Naive thymus-derived CD8-positive, alpha-beta T cell (primary cell): Measurements from ENCODE around the gene EIF4A2. TPM values are rescaled to one million over a fixed set of nuclear protein-coding genes. Genes with fewer than 3 reads are reported as not detected.

Source experiments
- ATAC-seq, 2 donors: fragments of 150-1000 bp; cut with Tn5 transposase in 1 of 2; sonication (Bioruptor Pico), chemical (Tn5 transposase) in 1 of 2; 1 replicate in 1 of 2; 2 replicates in 1 of 2; pipeline ENCODE4 v1.10.0; 2021; ENCODE audit warnings: mild to moderate bottlenecking in 2 of 2, moderate library complexity in 2 of 2
- POLR2A ChIA-PET: fragments of 350-600 bp; sonication (Branson Sonifier 250); formaldehyde crosslinking; loops from one replicate; lab custom pipeline; 2021; ENCODE audit warnings: antibody characterized with exemption; lab: Charles Lee
- DNase-seq, 10 donors: peaks; one replicate each; pipeline versions ENCODE4 v3.0.0 to v3.0.0-alpha.2; 2020 to 2022
- H3K27ac Mint-ChIP-seq, 10 donors: one replicate each; pipeline ENCODE4 v1.8.0; 2020 to 2022; ENCODE audit warnings: mild to moderate bottlenecking in 10 of 10, mixed read lengths in 10 of 10, moderate library complexity in 4 of 10, inconsistent platforms in 1 of 10
- H3K27me3 Mint-ChIP-seq, 5 donors: one replicate each; pipeline ENCODE4 v1.8.0; 2021 to 2022; ENCODE audit warnings: mixed read lengths in 5 of 5
- H3K36me3 Mint-ChIP-seq, 3 donors: one replicate each; pipeline ENCODE4 v1.8.0; 2020 to 2022; ENCODE audit warnings: mixed read lengths in 3 of 3, mild to moderate bottlenecking in 2 of 3, inconsistent platforms in 1 of 3
- H3K4me1 Mint-ChIP-seq, 4 donors: one replicate each; pipeline ENCODE4 v1.8.0; 2021 to 2022; ENCODE audit warnings: mixed read lengths in 4 of 4
- H3K4me3 Mint-ChIP-seq, 10 donors: one replicate each; pipeline ENCODE4 v1.8.0; 2020 to 2022; ENCODE audit warnings: mild to moderate bottlenecking in 10 of 10, mixed read lengths in 10 of 10, moderate library complexity in 6 of 10, inconsistent platforms in 1 of 10
- H3K9me3 Mint-ChIP-seq, 9 donors: one replicate each; pipeline ENCODE4 v1.8.0; 2020 to 2022; ENCODE audit warnings: mixed read lengths in 9 of 9, mild to moderate bottlenecking in 3 of 9, inconsistent platforms in 1 of 9, moderate library complexity in 1 of 9
- polyA plus RNA-seq, 3 donors: library from polyadenylated mRNA; unstranded; fragments of 300-500 nt; fragmentation: Illumina TruSeq; gene quantifications; one replicate each; pipeline ENCODE4 v1.2.3, GENCODE V29; 2021
- total RNA-seq, 8 experiments: library from RNA in 2 of 8; stranded (reverse) in 2 of 8; gene quantifications; one replicate each; pipeline ENCODE4 v1.2.3 and lab custom pipeline; 2021 to 2026

Gene EIF4A2
- 100 to 1,000 TPM; 671 to 687 TPM for total RNA-seq
- polyA plus RNA-seq, result 100 to 1,000 TPM; 221 to 293 (median 226) TPM
- 866 to 1,502 (median 985) reads per million in 6 experiments for total RNA-seq (lab: John Stamatoyannopoulos, UW)

GRCh38 chr3:186783058-186783730, at the start of gene EIF4A2:
TSS of gene EIF4A2 (plus strand) at chr3:186783577. CDS start at chr3:186783611, 34 bp downstream.
- no peaks in the 10 kb centered on the region for H3K27me3 Mint-ChIP-seq
- peak within 1 kb of the TSS; percentile 99 to 100 (median 100) for H3K27ac Mint-ChIP-seq
- POLR2A ChIA-PET, result interaction anchor here (0.6 to 6.2 kb wide), 35 partner anchors 9 to 1197 kb away, joined by 3 to 216 read pairs (median 9); partner anchors contain the start of genes AHSG, DNAJB11, RFC4 and RPL39L
- H3K36me3 Mint-ChIP-seq, result peaks cover 36 to 47% (median 42%) of the 10 kb centered on the region in 3 donors
- peak; percentile 69 to 70 for ATAC-seq
- peaks cover 0 to 4% (median 0%) of the 10 kb centered on the region in 9 donors for H3K9me3 Mint-ChIP-seq
- H3K4me3 Mint-ChIP-seq, result peak within 1 kb of the TSS; percentile 98 to 100 (median 99)
- peak; percentile 84 to 97 (median 88) for DNase-seq
- H3K4me1 Mint-ChIP-seq, result peaks cover 27 to 55% (median 52%) of the 10 kb centered on the region in 4 donors

- POLR2A ChIA-PET, result no interaction called here
- Mint-ChIP-seq H3K27me3 (peaks cover 0 to 2% (median 0%) of the 10 kb centered on the region in 5 donors), H3K4me3 (no peak overlapping the region), H3K4me1 (peaks cover 0 to 4% (median 2%) of the 10 kb centered on the region in 4 donors), H3K27ac (no peak overlapping the region), H3K9me3 (no peaks in the 10 kb centered on the region), H3K36me3 (peaks cover 10 to 18% (median 11%) of the 10 kb centered on the region in 3 donors)
- ATAC-seq (no peak), DNase-seq (no peak)
Measured at GRCh38 chr3:186742618-186743380, 40.6 kb upstream of the EIF4A2 start.

- peaks cover 0 to 5% (median 2%) of the 10 kb centered on the region in 4 donors for H3K4me1 Mint-ChIP-seq
- H3K27ac Mint-ChIP-seq, result no peak overlapping the region
- POLR2A ChIA-PET, result no interaction called here
- H3K27me3 Mint-ChIP-seq, result peaks cover 0 to 2% (median 0%) of the 10 kb centered on the region in 5 donors
- ATAC-seq, result no peak
- peaks cover 10 to 18% (median 11%) of the 10 kb centered on the region in 3 donors for H3K36me3 Mint-ChIP-seq
- DNase-seq, result no peak
- no peak overlapping the region for H3K4me3 Mint-ChIP-seq
- H3K9me3 Mint-ChIP-seq, result no peaks in the 10 kb centered on the region
Measured at GRCh38 chr3:186743666-186744065, 39.7 kb upstream of the EIF4A2 start.

- peak overlapping the region in 1 of 10 donors; percentile 26 for H3K27ac Mint-ChIP-seq
Measured at GRCh38 chr3:186746008-186746407, 37.4 kb upstream of the EIF4A2 start.

GRCh38 chr3:186750316-186750715, 33.1 kb upstream of the EIF4A2 start:
- H3K4me3 Mint-ChIP-seq, result no peak overlapping the region
- DNase-seq (no peak), ATAC-seq (no peak)
- H3K27me3 Mint-ChIP-seq, result peaks cover 0 to 2% (median 0%) of the 10 kb centered on the region in 5 donors
- POLR2A ChIA-PET, result no interaction called here
- peaks cover 0 to 4% (median under 1%) of the 10 kb centered on the region in 3 donors for H3K36me3 Mint-ChIP-seq
- H3K9me3 Mint-ChIP-seq, result no peaks in the 10 kb centered on the region
- peaks cover 0 to 10% (median 2%) of the 10 kb centered on the region in 4 donors for H3K4me1 Mint-ChIP-seq
- H3K27ac Mint-ChIP-seq, result no peak overlapping the region

More at GRCh38 chr3:186746008-186746407, 37.4 kb upstream of the EIF4A2 start:
- peaks cover 10 to 12% (median 11%) of the 10 kb centered on the region in 3 donors for H3K36me3 Mint-ChIP-seq
- H3K4me3 Mint-ChIP-seq, result no peak overlapping the region
- H3K27me3 Mint-ChIP-seq, result peaks cover 0 to 2% (median 0%) of the 10 kb centered on the region in 5 donors
- no peaks in the 10 kb centered on the region for H3K9me3 Mint-ChIP-seq
- no peak for DNase-seq
- ATAC-seq, result peak in 1 of 2 donors; percentile 58
- peaks cover 0 to 5% (median 2%) of the 10 kb centered on the region in 4 donors for H3K4me1 Mint-ChIP-seq
- POLR2A ChIA-PET, result no interaction called here

GRCh38 chr3:186751480-186751879, 31.9 kb upstream of the EIF4A2 start:
- Mint-ChIP-seq H3K27ac (no peak overlapping the region), H3K4me1 (peaks cover 0 to 6% (median under 1%) of the 10 kb centered on the region in 4 donors), H3K4me3 (no peak overlapping the region), H3K9me3 (no peaks in the 10 kb centered on the region), H3K27me3 (no peaks in the 10 kb centered on the region), H3K36me3 (no peaks in the 10 kb centered on the region)
- ATAC-seq, result no peak
- no peak for DNase-seq
- POLR2A ChIA-PET, result no interaction called here

GRCh38 chr3:186754006-186754405, 29.4 kb upstream of the EIF4A2 start:
- Mint-ChIP-seq H3K36me3 (no peaks in the 10 kb centered on the region), H3K4me1 (peaks cover 0 to 6% (median 0%) of the 10 kb centered on the region in 4 donors), H3K9me3 (no peaks in the 10 kb centered on the region), H3K4me3 (no peak overlapping the region), H3K27ac (no peak overlapping the region), H3K27me3 (no peaks in the 10 kb centered on the region)
- no peak for DNase-seq
- no peak for ATAC-seq
- POLR2A ChIA-PET, result no interaction called here

- Mint-ChIP-seq H3K4me1 (peaks cover 0 to 6% (median 0%) of the 10 kb centered on the region in 4 donors), H3K9me3 (no peaks in the 10 kb centered on the region), H3K4me3 (no peak overlapping the region), H3K27me3 (no peaks in the 10 kb centered on the region), H3K27ac (no peak overlapping the region), H3K36me3 (no peaks in the 10 kb centered on the region)
- no peak for ATAC-seq
- no peak for DNase-seq
- POLR2A ChIA-PET, result no interaction called here
Measured at GRCh38 chr3:186754871-186755270, 28.5 kb upstream of the EIF4A2 start.

GRCh38 chr3:186757214-186757613, 26.2 kb upstream of the EIF4A2 start:
- DNase-seq, result no peak
- peaks cover 0 to 6% (median 0%) of the 10 kb centered on the region in 4 donors for H3K4me1 Mint-ChIP-seq
- ATAC-seq, result no peak
- H3K27me3 Mint-ChIP-seq, result no peaks in the 10 kb centered on the region
- no peak overlapping the region for H3K27ac Mint-ChIP-seq
- H3K9me3 Mint-ChIP-seq, result no peaks in the 10 kb centered on the region
- no peaks in the 10 kb centered on the region for H3K36me3 Mint-ChIP-seq
- POLR2A ChIA-PET, result no interaction called here
- no peak overlapping the region for H3K4me3 Mint-ChIP-seq

GRCh38 chr3:186757686-186758220, 25.6 kb upstream of the EIF4A2 start:
- Mint-ChIP-seq H3K27ac (no peak overlapping the region), H3K9me3 (no peaks in the 10 kb centered on the region), H3K27me3 (no peaks in the 10 kb centered on the region), H3K36me3 (no peaks in the 10 kb centered on the region), H3K4me3 (no peak overlapping the region), H3K4me1 (peaks cover 0 to 6% (median 0%) of the 10 kb centered on the region in 4 donors)
- no peak for DNase-seq
- POLR2A ChIA-PET, result no interaction called here
- no peak for ATAC-seq

- POLR2A ChIA-PET, result no interaction called here
- DNase-seq (no peak), ATAC-seq (no peak)
- no peaks in the 10 kb centered on the region for H3K9me3 Mint-ChIP-seq
- H3K27ac Mint-ChIP-seq, result no peak overlapping the region
- H3K27me3 Mint-ChIP-seq, result no peaks in the 10 kb centered on the region
- H3K36me3 Mint-ChIP-seq, result peaks cover 0 to 4% (median 0%) of the 10 kb centered on the region in 3 donors
- H3K4me3 Mint-ChIP-seq, result no peak overlapping the region
- H3K4me1 Mint-ChIP-seq, result no peaks in the 10 kb centered on the region
Measured at GRCh38 chr3:186759231-186759930, 24.0 kb upstream of the EIF4A2 start.
